SK-N-MC (cell line): ENCODE results near the gene CD58.
"Not testable (repeated sequence)": the region's sequence is repeated elsewhere in the genome, so short reads cannot be mapped to it uniquely, and the experiment has no call there.

ENCODE experiments used
- EZH2 ChIP-seq: fragments of 200-600 bp; sonication (generic); IDR thresholded peaks from one replicate; pipeline ENCODE4 v1.6.1; 2017; ENCODE audit warnings: antibody characterized with exemption
- FOXP2 ChIP-seq: optimal IDR thresholded peaks from 2 replicates; pipeline ENCODE3; 2011; ENCODE audit warnings: mild to moderate bottlenecking, moderate library complexity; ENCODE audit not compliant: insufficient read depth; ENCODE audit errors: extremely low read length, control extremely low read depth
- POLR2AphosphoS5 ChIP-seq: IDR thresholded peaks from 2 replicates; pipeline ENCODE4 v1.6.1; 2012; ENCODE audit warnings: mild to moderate bottlenecking, low read depth, low read length, borderline replicate concordance

DNA sequence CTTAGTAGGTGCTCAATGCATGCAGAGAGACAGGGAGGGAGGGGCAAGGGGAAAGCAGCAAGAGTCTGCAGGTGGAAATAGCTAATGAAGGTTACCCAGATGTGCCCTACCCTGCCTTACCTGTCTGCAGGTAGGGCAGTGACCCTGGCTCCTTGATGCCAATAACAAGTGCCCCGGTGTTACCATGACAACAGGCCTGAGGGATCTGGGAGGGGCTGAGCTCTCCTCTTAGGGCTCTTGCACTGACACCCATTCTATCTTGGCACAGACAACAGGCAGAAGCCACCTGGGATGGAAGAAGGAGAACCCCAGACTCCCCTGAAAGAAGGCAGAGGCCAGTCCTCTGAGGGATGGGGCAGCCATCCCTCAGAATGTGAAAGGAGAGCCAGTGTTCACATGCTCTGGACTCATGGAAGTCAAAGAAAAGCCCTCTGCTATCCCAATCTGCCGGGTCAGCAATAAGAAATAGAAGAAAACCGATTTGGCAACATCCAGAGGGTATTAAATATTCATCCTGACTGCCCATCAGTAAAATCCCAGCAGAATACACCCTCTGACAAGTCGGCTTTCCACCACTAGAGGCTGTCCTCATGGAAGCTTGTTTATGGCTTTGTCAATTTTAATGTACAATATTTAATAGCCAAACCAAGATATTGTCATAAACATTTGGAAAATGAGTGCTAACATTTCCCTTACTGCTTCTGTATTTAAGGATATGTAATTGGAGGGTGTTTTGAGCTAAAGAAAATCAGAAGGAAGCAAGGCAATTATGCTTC lies 24.4 kb upstream of the CD58 start:
- TF ChIP-seq FOXP2, POLR2AphosphoS5, EZH2: not testable (repeated sequence)
